Panc1 (cell line): ENCODE data around the gene SPRED3.

Experiments
- CTCF ChIP-seq: fragments of 450-650 bp; IDR thresholded peaks from 2 replicates; pipeline ENCODE4 v1.5.1; 2017; ENCODE audit warnings: mild to moderate bottlenecking
- POLR2AphosphoS5 ChIP-seq: IDR thresholded peaks from 2 replicates; pipeline ENCODE4 v1.6.1; 2012; ENCODE audit warnings: mild to moderate bottlenecking, low read depth, low read length, moderate library complexity
- REST ChIP-seq, 2 experiments: IDR thresholded peaks; 2 replicates each; pipeline ENCODE4 v1.6.1; 2011 to 2012; ENCODE audit warnings: low read depth in 2 of 2, control low read depth in 1 of 2, low read length in 1 of 2, mild to moderate bottlenecking in 1 of 2, moderate library complexity in 1 of 2; ENCODE audit not compliant: insufficient read depth in 1 of 2
- TCF7L2 ChIP-seq: IDR thresholded peaks from 2 replicates; pipeline ENCODE4 v1.6.1; 2011; ENCODE audit warnings: mild to moderate bottlenecking, low read depth, low read length, inconsistent platforms

- TF ChIP-seq REST (IDR thresholded peaks at IDR 0.05; ENCODE audit: insufficient read depth in 1 of 2, low read depth in 2 of 2, low read length in 1 of 2) (no peak), CTCF (no peak), TCF7L2 (no peak), POLR2AphosphoS5 (no peak)
Measured at GRCh38 chr19:38445362-38445761, 56.9 kb downstream of the SPRED3 start.
